Posterior cingulate gyrus (tissue), 11 donors: Measurements from ENCODE around the gene RIPK4.
"Not testable (repeated sequence)": the region's sequence is repeated elsewhere in the genome, so short reads cannot be mapped to it uniquely, and the experiment has no call there.

ENCODE experiments used
- DNase-seq, 10 donors: peaks; one replicate each; pipeline versions ENCODE4 v3.0.0 to v3.0.0-alpha.2; 2020 to 2021; ENCODE audit warnings: mixed read lengths in 3 of 10
- intact Hi-C: fragments of 100-400 bp; cut with DNase I; formaldehyde crosslinking; loops from one replicate; pipeline ENCODE4 v1.15.1; 2023

The RIPK4 gene

DNA sequence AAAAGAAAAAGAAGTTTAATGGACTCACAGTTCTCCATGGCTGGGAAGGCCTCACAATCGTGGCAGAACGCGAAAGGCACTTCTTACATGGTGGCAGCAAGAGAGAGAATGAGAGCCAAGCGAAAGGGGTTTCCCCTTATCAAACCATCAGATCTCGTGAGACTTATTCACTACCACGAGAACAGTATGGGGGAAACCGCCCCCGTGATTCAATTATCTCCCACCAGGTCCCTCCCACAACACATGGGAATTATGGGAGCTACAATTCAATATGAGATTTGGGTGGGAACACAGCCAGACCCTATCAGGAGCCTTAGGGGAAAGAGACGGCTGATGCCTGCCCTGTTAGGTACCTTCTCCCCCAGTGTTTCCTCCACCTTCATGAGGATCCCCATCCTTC, 43.0 kb downstream of the RIPK4 start:
- intact Hi-C loops: not testable (repeated sequence)
- peak in 1 of 10 donors; percentile 24 for DNase-seq

DNA sequence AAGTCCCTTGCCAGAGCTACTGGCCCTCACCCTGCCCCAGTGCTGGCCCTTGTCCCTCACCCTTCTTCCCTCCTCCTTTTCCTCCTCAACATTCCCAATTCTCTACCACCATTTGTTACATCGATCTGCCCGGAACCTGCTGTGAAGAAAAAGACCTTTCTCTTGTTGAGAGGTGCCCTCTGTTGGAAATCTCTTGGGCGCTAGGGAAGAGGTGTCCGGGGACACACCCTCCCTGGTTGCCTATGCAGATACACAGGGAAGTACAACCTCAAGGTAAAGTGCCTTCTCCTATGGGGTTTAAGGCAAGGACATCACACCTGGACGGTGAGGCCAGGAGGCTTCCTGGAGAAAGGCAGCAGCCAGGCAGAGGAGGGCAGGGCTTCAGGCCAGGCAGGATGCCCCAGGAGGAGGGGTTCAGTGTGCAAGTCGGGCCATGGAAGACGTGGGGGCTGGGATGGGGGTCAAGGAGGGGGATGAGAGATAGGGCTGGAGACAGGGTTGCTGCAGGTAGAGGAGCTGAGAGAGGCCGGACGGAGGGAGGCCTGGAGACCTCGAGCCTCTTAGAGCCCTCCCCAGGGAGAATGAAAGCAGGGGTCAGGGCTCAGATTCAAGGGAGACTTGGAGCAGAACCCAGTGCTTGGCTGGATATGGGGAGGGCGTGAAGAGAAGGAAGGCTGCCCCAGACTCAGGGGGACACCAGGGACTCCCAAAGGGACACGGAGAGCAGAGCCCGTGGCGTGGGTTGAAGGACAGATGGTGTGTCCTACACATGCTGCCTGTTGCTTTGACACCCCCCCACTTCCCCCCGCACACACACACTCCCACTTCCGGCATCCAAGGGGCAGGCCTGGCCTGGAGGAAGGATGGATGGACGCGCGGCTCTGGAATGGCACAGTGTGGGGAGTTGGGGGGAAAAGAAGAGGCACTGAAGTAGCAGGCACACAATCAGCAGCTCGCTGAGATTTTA, 44.5 kb downstream of the RIPK4 start:
- intact Hi-C loops: no loop called here
- peak in 1 of 10 donors; percentile 51 for DNase-seq

DNA sequence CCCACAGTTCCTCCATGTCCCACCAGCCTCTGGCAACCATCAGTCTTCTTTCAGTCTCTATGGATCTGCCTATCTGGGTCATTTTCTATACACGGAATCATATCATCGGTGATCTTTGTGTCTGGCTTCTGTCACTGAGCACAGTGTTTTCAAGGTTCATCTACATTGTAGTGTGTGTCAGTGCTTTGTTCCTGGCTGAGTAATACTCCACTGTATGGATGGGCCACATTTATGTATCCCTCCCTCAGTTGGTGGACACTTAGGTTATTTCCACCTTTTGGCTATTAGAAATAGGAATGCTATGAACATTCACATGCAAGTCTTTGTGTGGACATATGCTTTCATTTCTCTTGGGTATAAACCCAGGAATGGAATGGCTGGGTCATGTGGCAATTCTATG, 46.6 kb downstream of the RIPK4 start:
- peak in 1 of 10 donors; percentile 3 for DNase-seq
- intact Hi-C loops: no loop called here

DNA sequence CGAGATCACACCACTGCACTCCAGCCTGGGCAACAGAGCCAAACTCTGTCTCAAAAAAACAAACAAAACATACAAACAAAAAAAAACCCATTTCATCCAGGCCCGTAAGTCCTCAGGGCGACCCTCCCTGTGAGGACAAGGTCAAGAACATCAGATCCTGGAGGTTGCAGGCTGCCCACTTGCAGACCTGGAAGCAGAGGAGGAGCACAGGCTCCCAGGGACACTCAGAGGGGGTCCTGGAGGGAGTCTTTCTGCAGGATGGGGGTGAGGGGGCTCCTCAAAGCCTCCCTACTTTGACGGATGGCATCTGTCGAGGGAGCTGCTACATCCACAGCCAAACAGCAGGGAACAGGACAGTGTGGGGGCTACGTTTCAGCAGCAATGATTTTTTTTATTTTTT, 47.2 kb downstream of the RIPK4 start:
- intact Hi-C loops: no loop called here
- peak in 1 of 10 donors; percentile 70 for DNase-seq

DNA sequence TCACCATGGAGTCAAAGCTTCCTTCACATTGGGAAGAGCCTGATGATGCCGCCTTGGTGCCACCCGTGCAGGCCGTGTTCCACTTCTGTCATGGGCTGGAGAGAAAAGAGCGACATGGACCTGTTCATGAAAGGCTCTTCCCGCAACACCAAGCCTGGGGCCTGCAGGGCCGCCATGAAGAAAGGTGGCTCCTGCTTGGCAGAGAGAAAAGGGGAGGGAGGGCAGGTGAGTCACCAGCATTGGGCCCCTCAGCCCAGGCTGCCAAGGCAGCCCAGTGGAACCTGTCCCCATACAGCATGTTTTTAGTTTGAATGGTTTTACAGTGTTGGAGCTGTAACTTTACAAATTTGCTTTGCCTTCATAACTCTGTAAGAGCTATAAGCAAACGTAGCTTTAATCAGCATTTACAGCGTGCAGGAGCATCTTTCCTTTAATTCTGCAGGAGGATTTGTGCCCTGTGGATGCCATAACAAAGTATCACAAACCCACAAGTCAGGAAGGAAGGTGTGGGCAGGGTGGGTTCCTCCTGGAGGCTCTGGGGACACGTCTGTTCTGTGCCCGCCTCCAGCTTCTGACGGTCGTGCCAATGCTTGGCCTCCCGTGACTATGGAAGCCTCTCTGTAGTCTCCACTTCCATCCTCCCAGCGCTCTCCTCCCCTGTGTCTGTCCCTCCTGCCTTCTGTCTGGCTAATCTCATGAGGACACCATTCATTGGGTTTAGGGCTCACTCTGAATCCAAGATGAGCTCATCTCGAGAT, 49.1 kb downstream of the RIPK4 start:
- intact Hi-C loops: no loop called here

DNA sequence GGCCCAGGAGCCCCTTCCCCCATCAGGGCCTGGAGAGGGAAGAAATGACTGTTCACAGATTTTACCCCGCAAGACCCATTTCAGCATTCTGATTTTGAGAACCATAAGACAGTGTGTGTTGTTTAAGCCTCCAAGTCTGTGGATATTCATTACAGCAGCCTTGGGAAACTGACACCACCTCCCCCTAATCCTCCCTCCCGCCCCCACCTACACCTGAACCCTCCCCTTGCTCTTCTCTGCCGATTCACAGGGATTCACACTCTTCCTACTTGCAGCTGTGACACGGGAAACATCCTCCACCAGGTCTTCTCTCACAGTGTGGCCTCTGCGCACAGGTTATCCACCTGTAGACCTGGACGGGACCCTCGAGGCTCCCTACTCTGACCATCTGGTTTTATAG, 50.1 kb downstream of the RIPK4 start:
- intact Hi-C loops: no loop called here
- DNase-seq: no peak

More for the DNA sequence above, 49.1 kb downstream of the RIPK4 start:
- peak in 1 of 10 donors; percentile 78 for DNase-seq

DNA sequence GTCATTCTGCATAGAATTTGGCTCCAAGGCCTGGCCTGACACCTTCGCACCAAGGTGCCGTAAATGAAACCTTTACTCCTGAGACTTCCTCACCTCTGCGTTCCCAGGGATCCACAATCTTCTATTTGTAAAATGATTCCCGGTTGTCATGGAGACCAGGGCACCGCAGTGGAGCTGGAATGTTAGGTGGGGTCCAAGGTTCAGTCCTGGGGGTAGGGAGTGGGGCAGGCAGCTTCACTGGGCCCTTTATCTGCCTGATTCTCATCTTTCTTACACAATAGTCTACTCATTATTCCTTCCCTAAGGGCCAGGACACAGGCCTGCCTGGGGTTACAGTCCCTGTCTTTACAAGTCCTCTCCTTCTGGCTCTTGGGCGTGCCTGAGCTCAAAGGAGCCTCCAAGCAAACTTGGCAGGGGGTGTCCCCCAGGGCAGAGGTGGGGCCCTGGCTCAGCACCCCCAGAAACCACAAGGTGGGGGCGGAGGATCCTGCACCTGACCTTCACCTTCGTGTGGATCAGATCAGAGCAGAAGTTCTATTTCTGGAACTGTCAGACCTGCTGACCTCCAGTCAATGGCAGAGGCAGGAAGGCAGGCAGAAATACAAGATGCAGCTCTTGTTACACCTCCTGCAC, 51.1 kb downstream of the RIPK4 start:
- intact Hi-C loops: no loop called here
- peak in 1 of 10 donors; percentile 74 for DNase-seq

DNA sequence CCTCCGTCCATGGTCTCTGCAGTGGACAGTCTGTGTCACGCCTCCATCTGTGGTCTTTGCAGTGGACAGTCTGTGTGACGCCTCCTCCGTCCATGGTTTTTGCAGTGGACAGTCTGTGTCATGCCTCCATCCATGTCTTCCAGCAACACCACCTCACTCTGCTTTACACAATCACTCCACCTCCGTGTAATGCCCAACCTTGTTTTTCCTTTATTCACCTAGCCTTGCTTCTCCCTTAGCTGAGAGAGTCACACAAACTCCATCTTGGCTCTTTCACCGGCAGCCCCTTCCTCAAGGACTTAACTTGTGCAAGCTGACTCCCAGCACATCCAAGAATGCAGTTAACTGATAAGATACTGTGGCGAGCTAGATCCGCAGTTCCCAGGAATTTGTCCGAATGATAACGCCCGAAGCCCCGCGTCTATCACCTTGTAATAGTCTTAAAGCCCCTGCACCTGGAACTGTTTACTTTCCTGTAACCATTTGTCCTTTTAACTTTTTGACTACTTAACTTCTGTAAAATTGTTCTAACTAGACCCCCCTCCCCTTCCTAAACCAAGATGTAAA, 52.5 kb downstream of the RIPK4 start:
- DNase-seq: peak in 1 of 10 donors; percentile 29
- intact Hi-C loops: not testable (repeated sequence)

DNA sequence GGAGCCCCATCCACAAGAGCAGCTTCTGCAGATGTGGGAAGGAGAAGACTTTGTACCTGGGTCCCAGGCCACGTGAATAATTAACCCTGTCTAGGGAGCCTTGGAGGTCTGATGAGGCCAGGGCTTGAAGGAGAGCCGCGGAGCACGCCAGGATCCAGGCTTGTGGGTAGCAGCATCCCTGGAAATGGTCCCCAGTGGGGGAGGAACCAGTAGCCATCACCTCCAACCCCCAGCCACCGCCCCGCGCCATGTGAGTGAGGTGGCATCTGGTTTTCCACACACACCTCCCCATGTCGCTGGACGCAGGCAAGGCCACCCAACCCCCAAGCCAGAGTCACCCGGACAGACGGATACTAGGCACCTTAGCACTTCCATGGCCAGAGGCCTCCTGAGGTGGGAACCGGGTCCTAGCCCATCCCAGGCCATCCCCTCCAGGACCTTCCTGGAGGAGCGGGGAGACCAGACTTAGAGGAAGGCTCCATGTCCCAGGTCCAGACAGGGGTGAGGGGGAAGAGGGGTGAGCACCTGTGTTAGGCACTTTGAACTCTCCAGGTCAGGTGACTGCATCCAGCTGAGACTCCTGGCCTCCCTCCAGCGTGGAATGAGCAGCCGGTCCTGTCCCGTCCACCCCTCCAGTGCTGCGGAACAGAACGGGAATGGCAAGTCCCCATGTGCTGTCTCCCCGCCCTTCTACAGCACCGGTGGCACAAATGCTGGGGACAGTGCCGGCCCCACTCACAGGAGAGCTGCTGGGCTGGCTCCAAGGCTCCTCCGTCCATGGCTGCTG, 53.2 kb downstream of the RIPK4 start:
- intact Hi-C loops: no loop called here
- peak in 1 of 10 donors; percentile 67 for DNase-seq

DNA sequence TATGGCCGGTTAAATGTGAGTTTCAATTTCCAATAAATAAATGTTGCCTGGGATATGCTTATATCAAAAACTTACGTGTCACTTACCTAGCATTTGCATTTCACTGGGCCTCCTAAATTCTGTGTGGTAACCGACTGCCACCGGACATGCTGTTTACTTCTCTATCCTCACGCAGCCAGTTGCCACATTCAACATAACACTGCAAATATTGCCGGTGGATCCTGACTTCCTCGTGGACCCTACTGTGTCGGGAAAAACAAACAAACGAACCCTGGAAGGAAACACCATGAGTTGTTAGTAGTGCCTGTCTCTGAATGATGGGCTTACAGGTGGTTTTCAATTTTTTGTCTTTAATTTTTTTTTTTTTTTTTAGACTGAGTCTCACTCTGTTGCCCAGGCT, 54.1 kb downstream of the RIPK4 start:
- intact Hi-C loops: no loop called here
- DNase-seq: no peak

DNA sequence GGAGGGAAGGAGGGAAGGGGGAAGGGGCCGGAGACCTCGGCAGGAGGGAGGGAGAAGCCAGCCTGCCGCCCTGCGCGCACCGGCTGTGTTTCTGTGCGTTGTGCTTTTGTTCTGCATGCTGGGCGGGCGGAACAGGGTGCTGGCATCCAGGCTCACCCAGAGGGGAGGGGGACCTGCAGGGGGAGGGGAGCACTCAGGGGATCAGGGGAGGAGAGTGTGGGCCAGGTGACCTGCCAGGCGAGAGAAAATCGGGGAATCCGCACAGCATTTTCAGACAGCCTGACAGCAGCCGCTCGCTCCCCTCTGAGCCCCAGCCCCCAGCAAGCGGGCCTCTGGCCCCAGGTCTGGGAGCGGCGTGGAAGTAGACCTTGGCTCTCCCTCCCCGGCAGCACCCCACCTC, 54.7 kb downstream of the RIPK4 start:
- intact Hi-C loops: no loop called here

DNA sequence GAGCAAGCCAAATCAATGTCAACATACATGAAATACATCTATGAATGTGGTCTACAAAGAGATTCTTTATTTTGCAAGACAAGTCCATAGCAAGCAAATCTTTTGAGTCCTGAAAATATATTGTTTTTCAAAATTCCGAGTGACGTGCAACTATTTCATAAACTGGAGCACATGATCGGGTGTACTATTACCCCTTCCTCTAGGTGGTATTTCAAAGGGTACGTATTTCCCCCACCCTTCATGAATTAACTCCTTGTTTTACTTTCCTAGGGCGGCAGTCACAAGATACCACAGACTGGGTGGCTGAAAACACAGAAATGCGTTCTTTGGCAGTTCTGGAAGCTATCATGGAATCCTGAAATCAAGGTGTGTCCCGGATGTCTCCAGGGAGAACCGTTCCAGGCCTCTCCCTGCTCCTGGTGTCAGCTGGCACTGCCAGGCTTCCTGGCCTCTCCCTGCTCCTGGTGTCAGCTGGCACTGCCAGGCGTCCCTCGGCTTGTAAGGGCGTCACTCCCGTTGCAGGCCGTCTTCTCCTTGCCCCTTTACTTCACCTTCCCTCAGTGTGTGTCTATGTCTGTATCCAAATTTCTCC, 55.3 kb downstream of the RIPK4 start:
- peak in 1 of 10 donors; percentile 61 for DNase-seq
- intact Hi-C loops: no loop called here

More for the DNA sequence above, 54.7 kb downstream of the RIPK4 start:
- DNase-seq: peak in 1 of 10 donors; percentile 67

DNA sequence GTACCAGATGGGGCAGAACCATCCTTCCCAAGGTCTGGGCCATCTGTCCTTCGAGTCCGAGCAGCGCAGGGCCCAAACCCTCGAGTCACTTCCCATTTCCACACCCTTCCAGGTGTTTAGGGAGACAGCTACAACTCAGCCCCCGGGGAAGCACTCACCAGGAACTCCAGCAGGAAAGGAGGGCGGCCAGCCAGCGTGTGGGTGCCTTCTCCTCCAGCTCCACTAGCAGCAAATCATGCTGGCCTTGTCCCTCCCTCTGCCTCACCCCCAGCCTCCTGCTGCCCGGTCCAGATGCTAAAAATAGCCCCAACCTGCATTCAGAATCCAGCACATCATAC, 56.1 kb downstream of the RIPK4 start:
- peak in 1 of 10 donors; percentile 78 for DNase-seq
- intact Hi-C loops: no loop called here

DNA sequence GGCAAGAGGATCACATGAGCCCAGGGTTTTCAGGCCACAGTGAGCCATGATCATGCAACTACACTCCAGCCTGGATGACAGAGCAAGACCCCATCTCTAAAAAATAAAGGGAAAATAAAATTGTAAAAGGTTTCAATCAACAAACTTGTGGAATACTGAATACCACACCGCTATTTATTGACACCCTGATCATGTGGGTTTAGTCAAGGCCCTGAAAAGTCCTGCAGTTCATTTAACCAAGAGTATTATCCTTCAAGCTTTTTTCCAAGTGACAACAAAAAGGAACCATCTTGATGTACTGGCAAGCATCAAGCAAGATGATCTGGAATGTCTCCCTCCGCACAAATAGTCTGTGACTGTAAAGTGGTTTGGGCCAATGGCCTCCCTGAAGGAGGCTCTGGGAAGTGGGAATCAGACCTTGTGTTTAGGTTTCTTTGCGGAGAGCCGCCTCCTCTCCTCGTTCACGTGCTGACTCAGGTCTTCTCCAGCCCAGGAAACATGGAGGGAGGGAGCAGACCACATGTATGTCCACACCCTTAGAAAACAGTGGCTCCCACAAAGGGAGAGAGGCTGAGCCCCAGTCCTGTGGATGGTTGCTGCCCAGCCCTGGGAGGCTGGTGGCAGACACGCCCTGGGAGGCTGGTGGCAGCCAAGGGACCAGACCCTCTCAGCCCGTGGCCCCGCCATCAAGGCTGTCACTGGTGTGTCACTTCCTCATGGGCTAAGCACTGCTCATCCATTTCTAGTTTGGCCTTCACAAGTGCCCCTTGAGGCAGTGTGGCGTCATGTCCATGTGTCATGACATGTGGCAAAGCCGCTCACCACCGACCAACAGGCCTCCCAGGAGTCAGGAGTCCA, 56.7 kb downstream of the RIPK4 start:
- intact Hi-C loops: no loop called here
- DNase-seq: peak in 1 of 10 donors; percentile 60

DNA sequence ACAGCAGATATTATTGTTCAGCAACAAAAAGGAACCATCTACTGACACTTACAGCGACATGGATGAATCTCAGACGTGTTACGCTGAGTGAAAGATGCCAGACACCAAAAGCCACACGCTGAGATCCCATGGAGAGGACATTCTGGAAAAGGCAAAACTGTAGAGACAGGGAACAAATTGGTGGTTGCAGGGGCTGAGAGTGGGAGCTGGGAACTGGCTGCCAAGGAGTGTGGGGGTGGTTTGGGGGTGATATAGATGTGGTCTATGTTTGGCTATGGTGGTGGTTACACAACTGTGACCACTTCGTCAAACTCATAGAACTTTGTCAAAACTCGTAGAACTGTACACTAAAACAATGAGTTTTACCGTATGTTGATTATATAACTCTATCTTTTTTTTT, 57.7 kb downstream of the RIPK4 start:
- intact Hi-C loops: no loop called here
- DNase-seq: peak in 1 of 10 donors; percentile 63

DNA sequence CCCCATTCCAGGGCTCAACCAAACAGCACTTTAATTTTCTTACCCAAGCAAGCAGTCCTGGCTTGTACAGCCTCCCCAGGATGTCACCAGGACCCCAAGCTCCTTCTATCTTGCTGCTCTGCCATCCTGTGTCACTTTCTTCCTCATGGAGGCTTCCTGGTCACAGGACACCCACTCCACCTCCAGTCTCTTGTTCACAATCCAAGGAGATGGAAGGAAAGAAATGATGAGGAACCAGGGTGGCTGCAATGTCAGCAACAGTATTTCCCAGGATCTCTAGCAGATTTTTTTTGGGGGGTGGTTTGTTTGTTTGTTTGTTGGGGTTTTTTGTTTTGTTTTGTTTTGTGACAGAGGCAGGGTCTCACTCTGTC, 58.9 kb downstream of the RIPK4 start:
- DNase-seq: peak in 1 of 10 donors; percentile 3
- intact Hi-C loops: no loop called here

DNA sequence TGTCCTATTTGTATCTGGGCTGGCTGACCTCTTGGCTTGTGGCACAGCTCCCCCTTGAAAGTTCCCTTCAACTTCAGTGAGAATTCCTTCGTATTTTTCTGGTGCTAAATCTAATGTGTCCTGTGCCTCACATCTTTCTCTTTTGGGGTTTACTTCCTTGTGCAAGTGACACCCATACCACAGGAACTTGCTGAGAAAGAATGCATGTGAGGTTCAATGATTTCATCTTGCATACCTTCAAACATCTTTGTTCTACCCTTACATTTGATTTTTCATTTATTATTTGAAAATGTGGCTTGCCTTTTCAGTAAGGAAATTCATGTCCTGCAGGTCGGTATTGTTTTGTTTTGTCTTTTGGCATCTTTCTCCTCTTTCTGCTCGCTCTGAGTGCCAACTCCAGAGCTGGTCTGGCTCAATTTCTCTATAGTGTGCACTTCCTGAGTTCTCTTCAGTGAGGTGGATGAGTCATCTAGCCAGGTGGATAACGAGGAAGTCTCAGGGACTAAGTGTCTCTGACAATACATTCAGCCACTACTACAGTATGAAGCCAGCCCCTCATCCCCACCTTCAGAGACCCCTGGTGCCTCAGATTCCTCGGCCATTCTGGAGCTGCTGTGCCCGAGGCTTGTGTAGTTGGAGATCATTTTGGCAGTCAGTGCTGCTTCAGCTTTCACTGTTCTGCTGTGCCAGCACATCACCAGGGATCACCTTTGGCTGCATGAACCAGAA, 59.5 kb downstream of the RIPK4 start:
- intact Hi-C loops: no loop called here
- DNase-seq: peak in 1 of 10 donors; percentile 18

DNA sequence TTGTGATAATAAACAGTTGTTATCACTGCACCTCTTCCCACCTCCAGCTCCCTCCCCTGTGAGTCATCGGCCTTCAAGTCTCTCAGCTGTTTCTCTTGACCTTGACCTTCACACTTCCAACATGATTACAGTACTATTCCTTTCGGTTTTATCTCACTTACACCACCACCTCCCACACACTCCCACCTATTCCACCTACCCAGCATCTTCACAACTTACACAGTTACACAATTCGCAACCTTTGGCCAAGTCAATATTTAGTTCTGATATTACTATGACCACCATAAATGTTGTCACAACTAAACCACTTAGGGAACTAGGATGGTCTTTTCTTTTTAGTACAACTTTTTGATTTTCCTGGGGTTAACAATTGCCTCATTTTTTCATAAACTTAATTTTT, 60.2 kb downstream of the RIPK4 start:
- intact Hi-C loops: no loop called here
- DNase-seq: no peak
